ENCODE measurements around the gene SHISA9.
"Not testable (repeated sequence)": the region's sequence is repeated elsewhere in the genome, so short reads cannot be mapped to it uniquely, and the experiment has no call there.

The SHISA9 gene

DNA sequence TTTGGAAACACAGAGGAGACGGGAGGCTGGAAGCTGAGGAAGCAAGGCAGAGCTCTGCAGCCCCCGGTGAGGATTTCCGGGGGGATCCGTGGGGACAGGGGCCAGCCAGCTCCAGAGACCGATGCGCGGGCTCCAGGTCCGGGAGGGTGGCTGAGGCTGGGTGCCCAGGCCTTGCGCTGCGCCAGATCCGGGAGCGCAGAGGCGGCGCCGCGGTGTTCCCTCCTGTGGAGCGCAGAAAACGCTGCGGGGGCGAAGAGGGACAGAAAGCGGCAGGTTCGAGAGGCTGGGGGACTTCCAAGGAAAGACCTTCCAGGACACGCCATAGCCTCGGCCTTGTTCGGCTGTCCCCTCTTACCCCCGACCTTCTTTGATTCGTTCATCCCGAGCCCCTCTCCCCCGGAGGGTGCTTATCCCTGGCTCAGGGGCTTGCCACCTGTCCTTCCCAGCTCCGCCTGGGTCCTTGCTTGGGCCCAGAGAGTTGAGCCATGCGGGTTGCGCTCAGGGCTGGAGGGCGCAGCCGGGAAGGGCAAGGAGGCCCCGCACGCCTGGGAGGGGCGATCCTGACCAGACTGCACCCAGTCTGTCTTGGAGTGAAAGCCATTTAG is 697 bp upstream of the SHISA9 start:
- no peak for DNase-seq

DNA sequence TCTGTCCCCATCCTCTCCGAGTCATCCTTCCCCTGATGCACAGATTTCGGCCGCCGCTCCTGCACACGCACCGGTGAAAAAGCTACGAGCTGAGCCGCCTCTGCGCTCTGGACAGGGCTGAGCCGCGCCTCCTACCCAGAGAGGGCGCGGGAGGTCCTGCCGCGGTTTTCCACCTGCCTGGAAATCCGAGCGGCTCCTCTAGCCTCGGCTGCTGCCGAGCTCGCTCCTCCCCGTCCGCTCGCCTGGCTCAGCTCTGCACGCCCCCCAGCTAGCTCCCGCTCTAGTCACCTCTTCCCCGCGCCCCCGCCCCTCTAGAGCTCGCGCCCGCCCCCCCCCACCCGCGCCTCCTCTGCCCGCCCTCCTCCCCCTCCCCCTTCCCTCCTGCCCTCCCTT is 198 bp upstream of the SHISA9 start:
- no peak for DNase-seq

DNA sequence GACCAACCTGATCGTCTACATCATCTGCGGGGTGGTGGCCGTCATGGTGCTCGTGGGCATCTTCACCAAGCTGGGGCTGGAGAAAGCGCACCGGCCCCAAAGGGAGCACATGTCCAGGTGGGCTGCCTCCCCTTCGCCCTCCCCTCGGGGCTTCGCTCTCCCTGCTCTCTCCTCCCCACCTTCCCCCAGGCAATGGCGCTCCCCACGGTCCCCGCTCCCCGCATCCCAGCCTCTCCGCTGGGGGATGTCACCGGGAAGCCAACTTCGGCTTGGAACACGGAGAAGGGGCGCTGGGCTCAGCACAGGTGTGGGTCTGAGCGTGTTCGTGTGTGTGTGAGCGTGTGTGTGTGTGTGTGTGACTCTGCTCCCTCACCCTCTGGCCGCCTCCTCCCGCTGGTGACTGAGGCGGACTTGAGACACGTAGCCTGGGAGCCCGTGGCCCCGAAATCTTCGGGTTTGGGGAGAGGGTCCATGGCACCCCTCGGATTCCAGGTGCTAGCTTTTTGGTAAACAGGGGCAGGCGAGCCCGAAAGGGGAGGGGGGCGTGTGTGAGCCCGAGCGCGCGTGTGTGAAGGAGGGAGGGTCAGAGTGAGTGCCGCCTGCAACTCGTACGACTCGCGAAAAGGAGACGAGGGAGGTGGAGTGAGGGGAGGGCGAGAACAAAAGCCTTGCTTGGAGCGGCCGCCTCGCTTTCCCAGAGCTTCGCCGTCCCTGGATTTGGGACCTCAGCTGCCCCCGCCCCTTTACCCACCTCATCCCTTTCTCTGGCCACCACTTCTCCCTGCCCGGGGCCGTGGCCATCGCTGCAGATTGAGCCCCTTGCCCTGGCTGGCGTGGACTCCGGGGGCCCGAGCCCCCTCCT is 1.3 kb downstream of the SHISA9 start:
- no peak for DNase-seq

DNA sequence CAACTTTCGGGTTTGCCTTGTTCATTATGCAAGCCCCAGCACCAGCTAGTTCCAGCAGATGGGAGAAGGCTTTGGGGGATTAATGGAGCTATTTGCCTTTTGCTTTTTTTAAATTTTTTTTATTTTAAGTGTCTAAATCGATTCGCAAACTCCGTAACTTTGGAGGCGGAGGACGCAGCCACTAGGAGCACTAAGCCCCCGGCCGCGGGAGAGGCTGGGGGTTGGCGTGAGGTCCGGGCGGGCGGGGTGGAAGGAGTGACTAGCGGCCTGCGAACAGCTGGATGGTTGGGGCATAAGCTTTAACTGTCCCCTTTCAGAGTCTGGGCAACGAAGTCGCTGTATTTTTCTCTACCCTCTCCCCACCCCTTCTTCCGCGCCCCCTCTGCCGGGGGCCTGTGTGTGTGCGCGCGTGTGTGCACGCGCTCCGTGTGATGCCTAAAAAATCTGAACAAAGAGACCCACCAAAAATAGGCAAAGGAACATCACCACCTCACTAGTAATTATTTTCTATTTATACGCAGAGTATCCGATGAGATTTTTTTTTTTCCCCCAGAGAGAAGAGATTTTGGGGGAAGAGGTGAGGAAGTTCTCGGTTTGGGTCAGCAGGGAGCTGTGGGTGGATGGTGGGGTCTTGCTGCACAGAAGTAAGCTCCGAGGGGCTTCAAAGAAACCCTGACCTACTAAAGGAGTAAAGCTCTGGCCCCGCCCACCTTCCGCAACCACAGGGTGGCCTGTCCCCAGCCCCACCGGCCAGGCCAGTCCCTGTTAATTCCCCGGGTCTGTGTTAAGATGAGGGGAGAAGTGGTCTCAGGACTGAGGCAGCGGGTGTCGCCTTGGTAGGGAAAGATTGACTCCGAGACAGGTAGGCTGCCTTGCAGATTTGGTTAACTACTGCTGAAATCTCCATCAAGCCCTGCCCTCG is 2.3 kb downstream of the SHISA9 start:
- no peak for DNase-seq

DNA sequence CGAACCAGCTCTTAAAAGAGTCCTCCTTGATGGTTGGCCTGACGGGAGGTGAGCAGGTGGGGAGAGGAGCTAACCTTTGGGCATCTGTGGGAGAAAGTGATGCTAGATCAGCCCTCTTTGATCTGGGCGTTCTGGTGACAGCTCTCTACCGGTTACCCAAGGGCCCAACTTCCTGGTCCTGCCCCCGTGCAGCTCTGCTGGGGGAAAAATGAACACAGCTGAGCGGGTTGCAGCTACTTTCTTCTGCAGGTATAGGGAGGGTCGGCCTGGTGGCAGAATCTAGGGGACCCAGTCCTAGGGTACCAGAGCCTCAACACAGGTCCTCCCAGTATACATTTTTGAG is 2.9 kb downstream of the SHISA9 start:
- DNase-seq, result no peak

DNA sequence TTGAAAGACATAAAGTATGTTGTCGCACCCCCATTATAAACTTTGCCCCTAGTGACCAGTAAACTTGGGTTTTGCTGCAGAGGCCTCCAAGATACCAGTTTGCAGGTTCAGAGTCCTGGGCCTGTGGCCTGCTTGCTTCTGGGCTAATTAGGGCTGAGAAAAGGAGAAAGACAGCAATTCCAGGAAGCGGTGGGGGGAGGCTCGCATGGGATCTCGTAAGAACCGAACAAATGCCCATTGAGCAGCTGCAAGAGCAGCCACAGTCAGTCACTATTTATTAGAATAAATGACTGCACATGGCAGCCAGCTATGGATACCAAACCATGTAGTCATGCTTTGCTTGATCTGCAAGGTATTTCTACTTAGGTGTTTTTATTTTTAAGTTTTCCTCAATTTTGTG is 4.9 kb downstream of the SHISA9 start:
- DNase-seq, result no peak

DNA sequence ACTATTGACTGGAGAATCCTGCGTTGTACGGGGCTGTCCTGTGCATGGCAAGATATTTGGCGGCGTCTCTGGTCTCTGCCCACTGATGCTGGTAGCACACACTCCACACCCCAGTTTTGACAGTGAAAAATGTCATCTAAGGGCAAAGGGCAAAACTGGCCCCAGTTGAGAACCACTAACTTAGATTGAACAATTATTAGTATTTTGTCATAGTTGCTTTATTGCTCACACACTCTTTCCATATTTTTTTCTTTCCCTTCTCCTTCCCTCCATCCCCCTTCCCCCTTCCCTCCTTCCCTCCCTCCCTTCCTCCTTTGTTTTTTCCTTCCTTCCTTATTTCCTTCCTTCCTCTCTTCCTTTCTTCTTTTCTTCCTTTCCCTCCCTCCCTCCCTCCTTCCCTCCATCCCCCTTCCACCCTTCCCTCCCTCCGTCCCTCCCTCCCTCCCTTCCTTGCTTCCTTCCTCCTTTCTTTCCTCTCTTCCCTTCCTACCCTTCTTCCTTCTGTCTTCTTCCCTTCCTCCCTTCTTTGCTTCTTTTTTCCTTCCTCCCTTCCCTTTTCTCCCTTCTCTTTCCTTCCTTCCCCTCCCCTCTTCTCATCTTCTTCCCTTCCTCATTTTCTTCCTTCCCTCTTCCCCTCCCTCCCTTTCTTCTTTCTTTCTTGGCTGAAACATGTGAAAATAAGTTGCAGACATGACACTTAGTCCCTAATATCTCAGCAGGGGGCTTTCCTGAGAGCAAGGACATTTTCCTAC is 5.5 kb downstream of the SHISA9 start:
- no peak for DNase-seq

DNA sequence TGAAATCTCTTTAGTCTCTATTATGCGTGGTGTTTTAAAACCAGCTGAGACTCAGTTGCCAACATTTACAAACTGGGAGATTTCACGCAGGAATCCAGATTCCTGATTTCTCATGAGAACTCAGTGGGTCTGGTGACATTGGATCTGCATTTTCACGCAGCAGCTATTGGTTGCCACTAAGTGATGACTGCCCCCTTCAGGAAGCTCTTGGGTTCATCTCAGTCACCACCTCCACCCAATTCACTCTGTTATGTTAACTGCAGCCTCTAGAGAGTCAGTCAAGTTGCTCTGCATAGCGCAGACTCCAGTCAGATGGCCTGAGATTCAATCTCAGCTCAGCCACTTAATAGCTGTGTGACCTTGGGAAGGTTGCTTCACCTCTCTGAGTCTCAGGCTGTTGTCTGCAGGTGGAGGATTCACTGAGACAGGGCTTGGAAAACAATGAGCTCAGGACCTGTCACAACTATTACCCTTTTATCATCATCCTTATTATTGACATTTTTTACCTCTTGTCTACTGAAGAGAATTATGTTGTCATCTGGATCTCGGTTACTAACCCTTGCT is 6.4 kb downstream of the SHISA9 start:
- DNase-seq, result no peak

DNA sequence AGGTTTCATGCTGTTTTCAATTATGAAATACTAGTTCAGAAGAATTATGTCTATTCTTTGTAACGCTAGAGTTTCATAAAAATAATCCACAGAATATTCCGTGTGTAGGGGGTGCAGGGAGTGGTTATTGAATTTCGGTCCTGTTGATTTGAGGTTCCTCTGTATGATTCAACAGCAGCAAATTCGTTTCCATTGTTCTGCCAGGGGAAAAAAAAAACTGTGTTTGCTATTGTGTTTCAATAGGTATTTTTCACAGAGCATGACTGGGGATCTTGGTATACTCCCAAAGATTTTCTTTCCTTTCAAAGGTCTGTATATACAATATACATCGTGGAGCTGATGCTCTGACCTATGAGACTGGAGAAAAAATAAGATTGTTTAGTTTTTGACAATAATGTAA is 15.8 kb downstream of the SHISA9 start:
- DNase-seq, result no peak

DNA sequence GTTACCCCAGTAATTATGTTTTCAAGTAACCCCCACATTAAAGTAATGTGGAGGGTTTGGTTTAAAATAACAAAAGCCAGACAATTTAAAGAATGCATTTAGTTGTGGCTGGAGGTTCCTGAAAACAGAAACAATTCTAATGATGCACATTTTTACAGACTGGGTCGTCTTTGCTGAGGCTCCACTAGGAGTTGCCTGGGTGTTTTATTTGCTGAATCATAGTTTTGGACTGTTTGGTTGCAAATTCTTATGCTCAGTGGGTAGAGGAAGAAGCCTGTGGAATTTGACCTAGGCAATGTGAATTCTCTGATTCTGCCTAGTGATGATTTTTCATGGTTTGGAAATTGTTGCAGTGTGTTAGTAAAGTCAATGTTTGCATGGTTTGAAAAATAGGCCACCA is 16.3 kb downstream of the SHISA9 start:
- no peak for DNase-seq

DNA sequence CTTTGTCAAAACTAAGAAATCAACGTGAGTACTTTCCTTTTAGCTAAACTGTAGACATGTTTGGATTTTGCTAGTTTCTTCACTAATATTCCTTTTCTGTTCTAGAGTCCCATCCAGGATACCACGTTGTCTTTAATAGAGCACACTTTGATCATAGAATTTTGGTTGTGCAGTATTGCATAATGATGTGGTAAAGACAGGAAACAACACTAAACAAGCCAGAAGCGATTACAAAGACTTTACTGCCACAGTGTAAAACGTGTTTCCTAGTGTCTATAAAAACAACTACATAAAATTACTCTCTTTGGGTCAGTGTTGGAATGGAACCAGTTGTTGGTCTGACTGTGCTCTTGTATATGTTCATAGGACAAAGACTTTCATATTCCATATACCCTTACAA is 19.3 kb downstream of the SHISA9 start:
- DNase-seq, result no peak

DNA sequence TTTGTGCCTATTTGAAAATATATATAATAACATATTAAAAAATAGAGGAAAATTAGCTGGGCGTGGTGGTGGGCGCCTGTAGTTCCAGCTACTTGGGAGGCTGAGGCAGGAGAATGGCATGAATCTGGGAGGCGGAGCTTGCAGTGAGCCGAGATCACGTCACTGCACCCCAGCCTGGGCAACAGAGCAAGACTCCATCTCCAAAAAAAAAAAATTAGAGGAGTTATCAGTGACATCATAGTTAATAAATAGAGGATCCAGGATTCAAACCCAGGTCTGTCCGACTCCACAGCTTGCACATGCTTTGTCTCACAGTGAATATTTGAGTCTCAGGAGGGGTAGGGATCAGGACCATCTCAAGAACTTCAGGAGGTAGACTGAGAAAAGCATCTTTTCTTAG is 22.2 kb downstream of the SHISA9 start:
- DNase-seq, result not testable (repeated sequence)

DNA sequence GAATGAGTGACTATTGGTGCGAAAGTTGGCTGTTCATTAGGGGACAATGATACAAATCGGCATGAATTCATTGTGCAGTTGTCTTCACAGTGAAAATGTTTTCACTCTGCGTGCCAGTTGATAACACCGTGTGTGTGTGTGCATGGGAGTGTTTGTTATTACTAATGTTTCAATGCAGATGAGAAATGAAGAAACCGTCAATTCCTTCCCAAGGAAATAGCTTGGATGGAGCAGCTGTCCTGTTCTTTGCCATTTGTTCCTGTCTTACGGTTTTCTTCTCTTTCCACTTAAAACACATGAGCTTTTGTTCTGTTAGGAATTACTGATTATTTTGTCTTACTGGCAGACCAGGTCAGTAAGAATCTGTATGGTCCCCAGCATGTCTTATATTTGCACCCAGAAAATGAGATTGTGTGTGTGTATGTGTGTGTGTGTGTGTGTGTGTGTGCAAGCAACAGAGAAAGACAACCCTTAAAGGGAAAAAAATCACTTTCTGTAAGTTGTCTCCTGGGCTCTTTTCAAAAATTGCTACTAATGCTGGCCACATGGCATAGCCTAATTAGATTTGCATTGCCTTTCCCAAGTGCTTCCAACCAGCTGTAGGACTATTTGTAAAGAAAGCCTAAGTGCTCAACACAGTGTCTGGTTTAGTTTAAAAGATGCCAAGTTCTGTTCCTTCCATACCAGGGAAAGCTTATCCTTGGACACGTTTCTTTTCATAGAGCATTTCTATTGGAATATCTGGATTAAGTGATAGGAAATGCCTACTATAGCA is 23.8 kb downstream of the SHISA9 start:
- DNase-seq, result no peak

DNA sequence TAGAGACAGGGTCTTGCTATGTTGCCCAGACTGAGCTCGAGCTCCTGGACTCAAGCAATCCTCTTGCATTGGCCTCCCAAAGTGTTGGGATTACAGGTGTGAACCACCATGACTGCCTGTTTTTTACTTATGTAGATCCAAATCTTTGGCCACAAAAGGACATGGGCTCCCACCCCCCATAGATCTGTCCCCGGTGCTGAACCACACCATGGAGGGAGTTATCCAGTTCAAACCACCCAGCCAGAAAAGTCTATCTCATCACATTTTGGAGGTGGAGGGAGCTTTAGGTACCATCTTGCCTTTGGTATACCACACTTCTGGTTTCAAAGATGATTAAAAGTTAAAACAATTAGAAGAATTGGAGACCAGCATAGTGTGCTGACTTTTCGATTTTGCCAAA is 26.2 kb downstream of the SHISA9 start:
- DNase-seq, result no peak

DNA sequence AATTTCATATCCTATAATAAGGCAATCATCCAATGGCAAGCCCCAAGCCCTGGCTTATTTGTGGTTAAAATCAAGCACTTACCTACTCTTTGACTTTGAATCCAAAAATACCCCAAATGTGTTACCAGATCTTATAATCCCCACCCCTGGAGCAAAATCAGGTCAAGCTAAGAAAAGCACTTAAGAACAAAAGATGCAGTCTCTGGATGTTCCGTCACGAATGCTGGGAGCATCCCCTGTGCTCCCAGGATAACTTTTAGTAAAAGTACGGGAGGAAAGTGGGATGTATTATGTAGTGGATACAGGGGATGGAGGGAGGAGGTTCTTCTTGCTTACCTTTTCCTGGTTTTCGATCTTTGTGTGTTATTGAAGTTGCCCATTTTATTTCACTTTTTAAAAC is 29.5 kb downstream of the SHISA9 start:
- DNase-seq, result no peak

DNA sequence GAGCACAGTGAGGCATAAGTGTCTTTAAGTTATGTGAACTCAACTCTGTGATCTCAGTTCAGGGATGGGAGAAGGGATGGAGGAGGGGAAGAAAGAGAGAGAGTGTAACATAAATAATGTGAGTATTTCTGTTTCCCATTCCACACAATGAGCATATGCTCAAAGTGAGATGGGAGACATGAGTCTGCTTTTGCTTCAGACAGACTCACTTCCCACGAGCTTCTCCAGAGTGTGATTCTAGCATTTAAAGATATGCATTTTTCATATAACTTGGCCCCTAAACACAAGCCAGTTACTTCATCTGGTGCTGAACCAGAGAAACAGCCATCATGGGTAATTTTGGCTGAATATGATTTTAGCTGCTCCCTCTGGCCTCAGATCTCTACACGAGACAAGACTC is 35.0 kb downstream of the SHISA9 start:
- no peak for DNase-seq

DNA sequence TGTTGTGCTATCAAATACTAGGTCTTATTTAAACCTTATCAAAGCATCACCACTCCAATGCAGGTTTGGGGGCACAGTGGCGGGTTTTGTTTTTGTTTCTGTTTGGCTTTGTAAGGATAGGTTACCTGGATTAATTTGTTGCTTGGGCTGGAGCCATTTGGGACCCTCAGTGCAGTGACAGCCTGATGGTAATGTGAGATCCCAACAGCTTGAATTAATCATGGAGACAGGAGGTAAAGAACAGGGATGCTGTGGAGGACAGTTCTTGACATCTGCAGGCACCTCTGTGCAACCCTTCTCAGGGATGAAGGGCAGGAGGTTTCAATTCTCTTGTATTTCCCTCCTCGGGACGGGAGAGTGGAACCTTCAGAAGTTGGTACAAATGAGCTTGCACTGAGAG is 40.5 kb downstream of the SHISA9 start:
- DNase-seq, result no peak

DNA sequence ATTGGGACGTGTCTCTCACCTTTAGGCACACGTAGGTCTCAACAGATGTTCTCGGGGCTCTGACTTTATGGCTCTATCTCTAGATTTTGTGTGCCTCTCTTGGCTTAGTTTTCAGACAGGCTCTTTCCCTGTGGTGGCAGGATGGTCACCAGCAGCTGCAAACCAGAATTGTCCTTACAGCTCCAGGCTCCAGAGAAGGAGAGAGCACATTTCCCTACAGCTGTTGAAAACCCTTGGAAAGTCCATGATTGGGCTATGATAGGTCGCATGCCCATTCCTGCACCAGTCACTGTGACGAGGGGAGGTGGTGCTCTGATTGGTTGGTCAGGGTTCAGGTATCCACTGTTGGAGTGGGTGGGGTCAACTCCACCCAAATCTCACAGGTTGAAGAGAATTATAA is 41.5 kb downstream of the SHISA9 start:
- DNase-seq, result no peak

DNA sequence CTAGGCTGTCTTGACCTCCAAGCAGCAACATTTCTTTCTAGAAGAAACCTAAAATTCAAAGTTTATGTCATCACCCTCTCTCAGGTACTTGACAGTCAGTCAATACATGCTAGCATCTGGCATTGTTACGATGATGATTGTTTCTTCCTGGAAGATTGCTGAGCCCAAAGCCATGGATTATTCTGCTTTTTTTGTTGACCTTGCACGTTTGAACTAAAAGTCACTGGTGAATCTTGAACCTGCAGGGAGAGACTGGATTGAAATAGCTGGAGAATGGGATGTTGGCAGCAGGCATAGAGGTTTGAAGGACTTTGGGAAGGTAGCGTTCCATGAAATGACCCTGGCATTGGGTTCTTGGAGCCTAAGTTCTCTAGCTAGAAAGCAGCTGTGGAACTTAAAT is 42.9 kb downstream of the SHISA9 start:
- DNase-seq, result no peak

DNA sequence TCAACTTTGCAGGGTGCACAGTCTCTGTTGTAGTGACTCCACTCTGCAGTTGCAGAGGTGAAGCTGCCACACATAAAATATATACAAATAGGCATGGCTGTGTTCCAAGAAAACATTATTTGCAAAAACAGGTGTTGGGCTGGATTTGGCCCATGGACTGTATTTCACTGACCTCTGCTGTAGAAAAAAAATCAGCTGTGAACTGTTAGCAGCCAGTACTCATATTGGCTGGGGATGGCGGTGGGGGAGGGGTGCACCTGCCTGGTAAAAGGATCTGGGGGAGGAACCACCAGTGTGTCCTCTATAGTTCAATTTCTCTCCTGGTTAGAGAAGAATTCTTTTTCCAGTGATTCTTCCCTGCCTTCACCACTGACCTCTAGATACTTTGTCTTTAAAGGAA is 50.0 kb downstream of the SHISA9 start:
- DNase-seq, result no peak

DNA sequence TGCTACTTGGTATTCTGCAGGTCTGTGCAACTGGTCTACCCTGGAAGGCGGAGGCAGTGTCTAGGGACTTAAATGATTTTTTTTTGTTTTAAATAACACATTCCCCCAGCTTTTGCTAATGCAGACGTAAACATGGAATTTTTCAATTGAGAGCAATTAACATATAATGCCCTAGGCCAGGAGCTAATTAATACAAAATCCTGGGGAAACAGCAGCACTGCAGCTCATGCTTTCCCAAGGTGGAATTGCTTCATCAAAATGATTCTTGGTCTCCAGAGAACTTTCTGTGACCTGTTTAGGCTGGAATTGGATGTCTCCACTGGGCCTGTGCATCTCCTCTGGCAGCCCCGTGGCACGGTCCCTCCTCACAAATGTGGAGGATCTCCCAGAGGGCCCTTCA is 50.6 kb downstream of the SHISA9 start:
- no peak for DNase-seq

DNA sequence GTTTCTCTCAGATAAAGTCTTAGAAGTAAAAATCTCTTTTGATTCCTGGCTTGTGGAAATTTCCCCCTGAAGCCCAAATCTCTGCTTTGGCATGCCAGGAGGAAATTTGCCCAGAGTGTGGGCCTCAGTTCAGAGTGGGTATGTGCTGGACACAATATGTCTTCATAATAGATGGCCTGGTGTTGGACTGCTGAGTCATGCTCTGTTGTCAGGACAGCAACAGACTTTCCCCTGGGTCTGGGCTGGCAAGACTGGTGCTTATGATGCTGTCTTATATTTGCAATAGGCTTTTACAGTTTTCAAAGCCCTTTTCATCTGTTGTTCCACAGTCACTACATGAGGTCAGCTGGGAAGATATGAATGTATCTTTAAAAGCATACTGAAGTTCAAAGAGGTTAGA is 57.0 kb downstream of the SHISA9 start:
- DNase-seq, result no peak

All from stimulated activated CD4-positive, alpha-beta T cell treated with anti-CD3 and anti-CD28 coated beads, Interleukin-1b, Interleukin-23, amount 100 ng/mL, for 48 hours (primary cell).